Activated CD8-positive, alpha-beta memory T cell treated with anti-CD3 and anti-CD28 coated beads, Interleukin-2, amount 50 U/mL, for 4 hours (primary cell): ENCODE results near the gene HMBS.
A peak's percentile ranks its signal among the peaks of the same experiment; 100 is the strongest.

ENCODE experiments used
- DNase-seq: peaks from one replicate; pipeline ENCODE4 v3.0.0-alpha.2; 2020

Gene HMBS

GRCh38 chr11:119077839-119078238 is 6.8 kb upstream of the HMBS start:
- no peak for DNase-seq

DNA sequence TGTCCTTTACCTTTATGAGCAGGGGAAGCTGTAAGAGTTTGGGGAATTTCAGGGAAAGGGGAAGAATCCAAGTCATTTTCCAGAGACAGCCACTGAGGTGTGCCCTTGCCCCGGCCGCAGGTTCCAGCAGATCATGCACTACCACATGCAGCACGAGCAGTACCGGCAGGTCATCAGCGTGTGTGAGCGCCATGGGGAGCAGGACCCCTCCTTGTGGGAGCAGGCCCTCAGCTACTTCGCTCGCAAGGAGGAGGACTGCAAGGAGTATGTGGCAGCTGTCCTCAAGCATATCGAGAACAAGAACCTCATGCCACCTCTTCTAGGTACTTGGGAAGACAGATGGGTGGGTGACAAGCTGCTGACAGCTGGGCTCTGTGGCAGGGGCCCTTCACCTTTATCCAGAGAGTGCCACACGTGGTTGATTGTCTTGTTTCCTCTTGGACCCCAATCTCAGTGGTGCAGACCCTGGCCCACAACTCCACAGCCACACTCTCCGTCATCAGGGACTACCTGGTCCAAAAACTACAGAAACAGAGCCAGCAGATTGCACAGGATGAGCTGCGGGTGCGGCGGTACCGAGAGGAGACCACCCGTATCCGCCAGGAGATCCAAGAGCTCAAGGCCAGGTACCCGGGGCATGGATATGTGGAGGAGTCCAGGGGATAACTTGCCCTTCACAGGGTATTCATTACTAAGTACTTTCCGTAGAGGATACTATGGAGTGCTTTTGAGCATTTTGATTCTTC is 5.8 kb upstream of the HMBS start:
- DNase-seq, result no peak

DNA sequence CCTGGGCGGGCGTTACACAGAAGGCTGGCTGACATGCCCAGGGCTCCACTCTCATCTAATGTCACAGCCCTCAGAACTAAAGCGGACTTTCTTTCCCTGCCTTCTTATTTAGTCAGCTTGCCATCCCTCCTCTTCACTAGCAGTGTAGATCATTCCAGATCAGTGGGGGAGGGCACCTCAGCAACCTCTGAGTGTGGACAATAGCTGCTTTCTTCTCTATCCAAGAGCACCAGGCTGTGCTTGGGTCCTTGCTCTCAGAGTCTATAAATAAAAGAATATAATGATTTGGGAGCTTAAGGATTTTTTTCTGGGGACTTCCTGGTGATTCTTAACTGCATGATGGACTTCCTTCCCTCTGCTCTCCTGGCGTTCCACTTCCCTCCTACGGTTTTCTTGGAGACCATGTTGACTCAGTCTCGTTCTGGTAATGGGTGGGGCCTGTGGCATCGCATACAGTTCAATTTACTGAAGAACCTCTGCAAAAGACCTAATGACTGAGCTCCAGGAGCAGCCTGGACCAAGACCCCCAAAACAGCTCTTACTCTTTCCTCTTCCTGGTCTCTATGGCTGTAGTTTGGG is 2.9 kb upstream of the HMBS start:
- DNase-seq, result no peak

DNA sequence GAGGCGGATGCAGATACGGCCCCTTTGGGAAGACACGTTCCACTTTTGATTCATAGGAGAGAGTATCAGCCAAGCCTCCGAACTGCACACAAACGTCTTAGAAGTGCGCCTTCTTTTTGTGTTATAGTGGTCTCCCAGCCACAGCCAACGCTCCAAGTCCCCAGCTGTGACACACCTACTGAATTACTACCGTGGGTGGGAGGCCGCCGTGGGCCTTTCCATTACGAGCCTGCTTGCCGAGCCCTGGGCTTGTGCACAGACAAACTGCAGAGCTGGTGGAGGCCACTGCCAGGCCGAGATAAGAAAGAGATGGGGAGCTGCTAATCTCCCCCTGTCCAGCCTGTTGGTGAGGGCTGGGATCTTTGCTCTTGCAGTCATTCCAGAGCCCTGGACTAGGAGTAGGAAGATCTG is 761 bp downstream of the HMBS start:
- peak; percentile 57 for DNase-seq

DNA sequence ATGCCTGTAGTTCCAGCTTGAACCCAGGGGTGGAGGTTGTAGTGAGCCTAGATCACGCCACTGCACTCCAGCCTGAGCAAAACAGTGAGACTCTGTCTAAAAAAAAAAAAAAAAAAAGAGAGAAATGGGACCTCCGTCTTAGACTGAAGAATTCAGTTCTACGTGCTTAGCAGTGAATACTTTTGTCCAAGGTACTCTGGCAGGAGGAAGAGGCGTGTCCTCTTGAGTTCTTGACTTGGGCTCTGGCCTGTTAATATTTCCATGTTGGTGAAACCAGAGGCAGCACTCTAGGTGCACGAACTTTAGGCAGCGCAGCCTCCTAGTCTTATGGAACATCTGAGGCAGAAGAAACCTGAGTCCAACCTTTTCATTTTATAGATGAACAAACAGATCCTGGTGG is 2.4 kb downstream of the HMBS start:
- DNase-seq, result no peak

DNA sequence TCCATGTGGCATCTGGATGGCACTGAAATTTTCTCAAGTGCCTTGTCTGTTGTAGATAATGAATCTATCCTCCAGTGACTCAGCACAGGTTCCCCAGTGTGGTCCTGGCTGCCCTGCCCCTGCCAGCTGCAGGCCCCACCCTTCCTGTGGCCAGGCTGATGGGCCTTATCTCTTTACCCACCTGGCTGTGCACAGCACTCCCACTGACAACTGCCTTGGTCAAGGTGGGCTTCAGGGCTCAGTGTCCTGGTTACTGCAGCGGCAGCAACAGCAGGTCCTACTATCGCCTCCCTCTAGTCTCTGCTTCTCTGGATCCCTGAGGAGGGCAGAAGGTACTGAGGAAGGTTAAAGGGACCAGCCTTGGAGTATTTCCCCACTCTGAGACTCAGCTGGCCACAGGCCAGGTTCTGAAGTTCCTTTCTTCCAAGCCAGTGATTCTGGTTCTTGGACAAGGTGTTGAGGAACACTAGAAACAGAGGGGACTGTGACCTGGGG is 3.1 kb downstream of the HMBS start:
- DNase-seq, result no peak

DNA sequence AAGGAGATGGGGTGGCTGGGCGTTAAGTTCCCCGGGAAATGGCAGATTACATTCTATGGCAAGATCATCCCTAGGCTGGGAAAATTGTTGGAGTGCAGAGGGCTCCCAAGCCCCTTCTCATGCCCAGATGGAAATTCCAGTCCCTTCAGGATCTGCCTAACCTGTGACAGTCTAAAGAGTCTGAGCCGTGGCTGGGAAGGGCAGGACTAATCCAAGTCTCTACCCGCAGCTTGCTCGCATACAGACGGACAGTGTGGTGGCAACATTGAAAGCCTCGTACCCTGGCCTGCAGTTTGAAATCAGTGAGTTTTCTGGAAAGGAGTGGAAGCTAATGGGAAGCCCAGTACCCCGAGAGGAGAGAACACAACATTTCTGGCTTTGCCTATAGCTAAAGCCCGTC is 3.7 kb downstream of the HMBS start:
- DNase-seq, result no peak

DNA sequence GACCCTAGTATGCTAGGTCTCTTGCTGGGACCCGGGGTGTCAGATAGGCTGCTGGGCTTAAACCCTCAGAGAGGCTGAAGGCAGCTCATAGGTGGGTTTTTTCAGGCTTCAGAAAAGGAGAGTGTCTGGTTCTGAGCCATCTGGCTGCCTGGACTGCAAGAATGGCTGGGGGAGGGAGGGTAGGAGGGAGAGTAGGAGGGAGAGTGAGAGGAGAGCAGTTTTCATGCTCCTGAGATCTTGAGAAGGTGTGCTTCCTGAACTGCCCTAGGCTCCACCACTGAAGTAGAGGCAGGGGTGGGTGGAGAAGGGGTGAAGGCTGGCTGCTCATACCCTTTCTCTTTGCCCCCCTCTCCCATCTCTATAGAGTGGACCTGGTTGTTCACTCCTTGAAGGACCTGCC is 4.6 kb downstream of the HMBS start:
- DNase-seq, result no peak

DNA sequence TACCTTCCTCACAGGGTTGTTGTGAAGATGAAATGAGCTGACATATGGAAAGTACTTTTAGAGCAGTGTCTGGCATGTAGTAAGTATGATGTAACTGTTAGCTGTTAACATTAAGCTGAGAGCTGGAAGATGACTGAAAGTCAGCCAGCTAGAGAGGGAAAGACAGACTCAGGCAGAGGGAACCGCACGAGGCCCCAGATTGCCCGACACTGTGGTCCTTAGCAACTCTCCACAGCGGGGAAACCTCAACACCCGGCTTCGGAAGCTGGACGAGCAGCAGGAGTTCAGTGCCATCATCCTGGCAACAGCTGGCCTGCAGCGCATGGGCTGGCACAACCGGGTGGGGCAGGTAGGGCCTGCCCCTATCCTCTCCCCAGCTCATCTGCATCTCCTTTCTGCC is 6.5 kb downstream of the HMBS start:
- no peak for DNase-seq

DNA sequence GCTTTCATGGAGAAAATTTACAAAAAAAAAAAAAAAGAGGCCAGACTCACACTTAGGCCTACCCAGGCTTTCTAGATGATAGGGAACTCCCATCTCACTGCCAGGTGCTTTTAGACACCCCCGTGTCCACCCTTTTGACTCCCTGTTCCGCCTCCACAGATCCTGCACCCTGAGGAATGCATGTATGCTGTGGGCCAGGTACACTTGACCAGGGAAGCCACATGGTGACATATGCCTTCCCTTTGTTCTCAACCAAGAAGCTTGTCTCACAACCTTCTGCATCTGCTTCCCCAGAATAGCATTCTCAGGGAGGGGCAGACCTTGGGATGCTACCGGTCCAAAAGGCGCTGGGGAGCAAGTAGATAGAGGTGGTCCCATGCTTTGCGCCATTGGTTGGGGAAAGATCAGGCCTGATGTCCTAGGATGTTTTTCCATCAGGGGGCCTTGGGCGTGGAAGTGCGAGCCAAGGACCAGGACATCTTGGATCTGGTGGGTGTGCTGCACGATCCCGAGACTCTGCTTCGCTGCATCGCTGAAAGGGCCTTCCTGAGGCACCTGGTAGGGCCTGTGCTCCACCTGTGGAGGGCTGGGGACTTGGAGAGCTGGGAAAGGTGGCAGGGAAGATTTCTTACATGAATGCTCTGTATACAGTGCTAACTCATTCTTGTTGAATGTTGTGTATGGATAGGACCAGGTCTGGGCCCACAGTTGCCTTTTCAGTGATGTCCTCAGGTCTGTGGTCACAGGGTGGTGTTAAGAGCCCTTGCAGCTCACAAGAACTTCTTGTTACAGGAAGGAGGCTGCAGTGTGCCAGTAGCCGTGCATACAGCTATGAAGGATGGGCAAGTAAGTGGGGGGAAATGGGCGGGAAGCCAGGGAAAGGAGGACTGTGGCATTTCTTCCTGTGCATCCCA is 7.5 kb downstream of the HMBS start:
- DNase-seq, result no peak

GRCh38 chr11:119092880-119093842 is 8.5 kb downstream of the HMBS start:
- no peak for DNase-seq

DNA sequence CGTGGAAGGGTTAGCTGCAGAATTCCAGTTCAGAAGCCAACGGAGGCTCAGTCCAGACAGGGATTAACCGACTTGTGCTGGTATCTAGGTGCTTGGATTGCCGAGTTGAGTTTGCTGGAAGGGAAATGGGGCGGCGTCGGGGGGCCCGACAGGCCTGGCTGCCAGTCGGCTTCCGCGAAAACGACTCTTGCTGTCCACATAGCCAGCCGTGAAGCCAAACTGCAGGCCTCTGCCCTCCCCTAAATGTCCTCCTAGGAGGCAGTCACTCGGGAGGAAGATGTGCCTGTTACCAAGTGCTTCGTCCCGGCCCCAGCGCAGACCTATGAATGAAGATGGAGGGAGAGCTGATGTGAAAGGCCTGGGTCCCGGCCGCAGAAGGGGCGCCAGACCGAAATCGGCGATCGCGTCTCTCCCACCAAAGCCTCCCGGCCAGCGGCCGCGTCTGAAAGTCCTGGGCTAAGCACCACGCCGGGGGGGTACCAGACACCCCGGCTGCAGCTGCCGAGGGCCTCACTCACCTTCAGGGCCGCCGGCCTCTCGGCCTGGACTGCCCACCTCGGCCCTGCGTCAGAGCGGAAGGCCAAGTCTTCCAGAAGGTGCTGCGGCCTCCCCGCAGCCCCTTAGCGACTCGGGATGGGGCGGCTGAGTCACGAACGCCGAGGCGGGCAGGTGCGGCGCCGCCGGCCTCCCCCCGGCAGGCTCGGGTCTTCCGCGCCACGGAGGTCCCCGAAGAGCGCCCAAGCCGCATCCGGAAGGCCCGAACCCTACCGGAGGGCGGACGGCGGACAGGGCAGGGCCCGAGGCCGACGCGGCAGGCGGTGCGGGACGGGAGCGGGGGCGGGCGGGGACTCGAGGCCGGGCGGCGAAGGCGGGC is 9.5 kb downstream of the HMBS start:
- peak; percentile 61 for DNase-seq

DNA sequence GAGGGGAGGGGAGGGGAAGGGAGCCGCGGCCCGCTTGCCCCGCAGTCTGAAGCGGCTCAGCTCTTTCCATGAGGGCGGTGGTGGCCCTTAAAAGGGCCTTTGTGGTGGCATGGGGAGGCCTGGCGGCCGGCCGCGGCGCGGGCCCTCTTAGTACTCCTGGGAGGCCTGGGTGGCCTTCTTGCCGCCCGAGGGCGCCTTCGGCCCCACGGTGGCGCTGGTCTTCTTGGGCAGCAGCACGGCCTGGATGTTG is 10.1 kb downstream of the HMBS start:
- DNase-seq, result peak; percentile 59

GRCh38 chr11:119095066-119095880 is 10.6 kb downstream of the HMBS start:
- DNase-seq, result peak; percentile 99

DNA sequence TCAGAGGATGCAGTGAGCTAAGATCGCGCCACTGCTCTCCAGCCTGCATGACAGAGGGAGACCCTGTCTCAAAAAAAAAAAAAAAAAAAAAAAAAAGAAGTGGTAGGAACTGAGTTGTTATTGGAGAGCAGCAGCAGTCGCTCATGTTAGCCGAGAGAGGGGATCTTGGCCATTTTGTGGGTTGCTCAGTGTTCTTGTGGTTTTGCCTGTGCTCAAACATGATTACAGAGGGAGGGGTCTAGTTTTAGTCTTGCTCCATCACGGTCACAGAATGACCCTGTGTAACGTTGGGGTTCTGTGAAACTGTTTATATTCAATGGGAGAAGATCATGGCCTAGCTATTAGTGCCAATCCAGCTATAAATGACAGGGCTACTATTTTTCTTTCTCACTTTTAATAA is 15.0 kb downstream of the HMBS start:
- no peak for DNase-seq

- DNase-seq, result no peak
Measured at GRCh38 chr11:119100246-119100970, 15.7 kb downstream of the HMBS start.

- DNase-seq, result no peak
Measured at GRCh38 chr11:119100994-119101758, 16.5 kb downstream of the HMBS start.

- DNase-seq, result peak; percentile 82
Measured at GRCh38 chr11:119101759-119102423, 17.2 kb downstream of the HMBS start, which contains the start of gene DPAGT1. Gene DPAGT1, minus strand, starts transcription at chr11:119101853. Its CDS starts 198 bp downstream, at chr11:119101655.
